GM18499 (cell line): ENCODE data around the gene CHMP4A.

Source experiments
- ATAC-seq: cut with Tn5 transposase; IDR thresholded peaks from one replicate; pipeline ENCODE4 v1.9.1; 2021; ENCODE audit warnings: moderate number of reproducible peaks; ENCODE audit not compliant: insufficient read depth, unreplicated experiment

Gene CHMP4A

GRCh38 chr14:24160499-24160849 lies 52.8 kb downstream of the CHMP4A start:
- ATAC-seq, result no peak

- ATAC-seq, result no peak
Measured at GRCh38 chr14:24159777-24160498, 53.4 kb downstream of the CHMP4A start.
